GM18526 (cell line): ENCODE data around the gene CHAD.

Experiments
- POLR2A ChIP-seq: IDR thresholded peaks from 3 replicates; pipeline ENCODE4 v1.6.1; 2011; ENCODE audit not compliant: insufficient read length; ENCODE audit errors: extremely low read depth

The CHAD gene

GRCh38 chr17:50414808-50415207 lies 53.9 kb downstream of the CHAD start:
- TF ChIP-seq POLR2A = no peak
